Effector CD8-positive, alpha-beta T cell (primary cell): ENCODE results near the gene SHISA9.

Source experiments
- DNase-seq: peaks from one replicate; lab custom pipeline; 2025; lab: John Stamatoyannopoulos, UW

SHISA9 gene

DNA sequence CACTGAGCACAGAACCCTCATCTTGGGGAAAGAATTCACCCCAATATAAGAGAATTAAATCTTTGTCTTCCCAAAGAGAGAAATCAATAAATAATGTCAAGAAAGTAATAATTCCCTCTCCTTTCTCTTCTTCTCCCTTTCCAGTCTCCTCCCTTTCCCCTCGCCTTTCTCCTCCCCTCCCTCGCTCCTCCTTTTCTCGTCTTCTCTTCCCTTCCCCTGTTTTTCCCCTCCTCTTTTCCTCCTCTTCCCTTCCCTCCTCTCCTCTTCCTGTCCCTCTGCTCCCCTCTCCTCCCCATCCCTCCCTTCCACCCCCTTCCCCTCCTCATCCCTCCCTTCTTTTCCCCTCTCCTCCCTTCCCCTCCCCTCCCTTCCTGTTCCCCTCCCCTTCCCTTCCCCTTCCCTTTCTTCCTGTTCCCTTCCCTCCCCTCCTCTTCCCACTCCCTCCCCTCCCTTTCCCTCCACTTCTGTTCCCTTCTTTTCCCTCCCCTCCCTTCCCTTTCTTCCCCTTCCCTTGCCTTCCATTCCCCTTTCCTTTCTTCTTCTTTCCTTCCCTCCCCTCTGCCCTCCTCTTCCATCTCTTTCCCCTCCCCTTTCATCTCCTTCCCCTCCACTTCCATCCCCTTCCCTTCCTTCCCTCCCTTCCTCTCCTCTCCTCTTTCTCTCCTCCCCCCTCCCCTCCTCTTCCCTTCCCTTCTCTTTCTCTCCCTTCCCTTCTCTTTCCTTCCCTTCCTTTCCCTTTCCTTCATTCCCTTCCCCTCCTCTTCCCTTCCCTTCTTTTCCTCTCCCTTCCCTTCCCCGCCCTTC lies 363.6 kb downstream of the SHISA9 start:
- no peak for DNase-seq

DNA sequence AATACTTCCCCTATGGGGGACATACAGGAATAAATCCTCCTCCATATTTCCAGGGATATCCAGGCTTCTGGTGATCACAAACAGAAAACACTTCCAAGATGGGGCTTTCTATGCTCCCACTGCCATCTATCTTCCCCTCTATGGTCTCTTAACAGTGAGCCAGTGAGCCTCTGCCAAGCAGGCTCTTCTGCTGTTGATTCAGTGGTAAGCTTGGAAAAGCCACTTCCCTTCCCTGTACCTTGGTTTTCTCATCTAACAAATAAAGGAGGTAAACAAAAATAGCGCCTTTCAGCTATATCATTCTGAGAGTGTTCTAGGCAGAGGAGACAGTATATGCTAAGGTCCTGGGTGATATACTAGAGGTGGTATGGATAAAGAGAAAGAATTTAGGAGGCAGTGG lies 368.0 kb downstream of the SHISA9 start:
- DNase-seq: no peak

DNA sequence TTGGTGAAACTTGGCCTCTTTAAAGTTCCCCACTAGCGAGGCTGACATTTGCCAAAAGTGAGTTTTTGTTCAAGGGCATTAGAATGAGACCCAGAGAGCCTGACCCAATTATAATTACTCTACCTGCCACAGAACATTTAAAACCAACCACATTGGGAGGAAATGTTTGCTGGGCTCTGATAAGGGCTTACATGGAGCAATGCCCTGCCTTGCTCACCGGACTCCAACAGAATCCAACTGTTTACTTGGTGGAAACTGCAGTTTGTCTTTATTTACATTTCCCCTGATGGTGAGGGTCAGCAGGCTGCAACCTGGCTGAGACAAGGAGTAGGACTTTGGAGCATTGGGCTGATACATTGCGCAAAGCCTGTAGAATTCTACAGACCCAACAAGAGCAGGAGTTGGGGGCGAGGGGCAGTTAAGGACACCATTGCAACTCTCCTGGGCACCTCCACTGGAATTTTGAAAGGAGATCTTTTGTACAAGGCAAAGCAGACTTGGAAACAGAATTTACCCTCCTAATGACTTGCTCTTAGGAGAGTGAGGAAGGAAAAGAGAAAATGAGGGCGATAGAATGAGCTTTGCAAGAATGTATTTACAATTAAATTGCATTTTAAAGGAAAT lies 368.6 kb downstream of the SHISA9 start:
- no peak for DNase-seq

DNA sequence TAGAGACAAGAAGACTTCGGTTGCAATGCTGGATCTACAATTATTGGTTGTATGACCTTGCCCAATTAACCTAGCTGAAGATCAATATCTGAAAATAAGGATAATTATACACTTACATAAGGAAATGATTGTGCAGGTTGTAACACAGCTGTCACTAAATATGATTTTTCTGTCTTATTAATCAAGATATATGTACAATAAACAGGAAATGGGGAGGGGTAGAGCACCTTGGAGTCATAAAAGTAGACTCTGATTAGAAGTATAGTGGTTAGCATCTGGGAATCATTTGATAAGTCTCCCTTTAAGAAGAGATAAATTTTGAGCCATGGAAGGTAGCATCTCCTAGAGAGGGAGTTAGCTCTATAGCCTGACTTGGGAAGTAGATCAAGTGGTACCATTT lies 369.2 kb downstream of the SHISA9 start:
- no peak for DNase-seq

DNA sequence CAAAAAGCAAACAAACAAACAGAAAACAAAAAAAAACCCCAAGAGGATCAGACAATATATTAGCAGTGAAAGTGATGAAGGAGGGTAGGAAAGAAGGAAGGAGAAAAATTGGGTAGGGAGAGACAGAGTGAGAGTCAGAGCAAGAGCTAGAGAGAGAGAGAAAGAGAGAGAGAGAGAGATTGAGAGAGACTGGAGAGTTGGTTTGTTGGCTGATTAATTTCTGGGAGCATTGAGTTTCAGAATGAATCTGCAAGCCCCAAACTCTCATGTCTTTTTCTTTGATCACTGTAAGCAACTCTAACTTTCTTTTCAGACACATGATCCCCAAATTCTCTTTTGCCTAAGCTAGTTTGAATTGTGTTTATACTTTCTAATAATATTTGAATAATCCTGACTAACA lies 388.1 kb downstream of the SHISA9 start:
- DNase-seq: no peak
